ENCODE data around the gene ALCAM.

DNA sequence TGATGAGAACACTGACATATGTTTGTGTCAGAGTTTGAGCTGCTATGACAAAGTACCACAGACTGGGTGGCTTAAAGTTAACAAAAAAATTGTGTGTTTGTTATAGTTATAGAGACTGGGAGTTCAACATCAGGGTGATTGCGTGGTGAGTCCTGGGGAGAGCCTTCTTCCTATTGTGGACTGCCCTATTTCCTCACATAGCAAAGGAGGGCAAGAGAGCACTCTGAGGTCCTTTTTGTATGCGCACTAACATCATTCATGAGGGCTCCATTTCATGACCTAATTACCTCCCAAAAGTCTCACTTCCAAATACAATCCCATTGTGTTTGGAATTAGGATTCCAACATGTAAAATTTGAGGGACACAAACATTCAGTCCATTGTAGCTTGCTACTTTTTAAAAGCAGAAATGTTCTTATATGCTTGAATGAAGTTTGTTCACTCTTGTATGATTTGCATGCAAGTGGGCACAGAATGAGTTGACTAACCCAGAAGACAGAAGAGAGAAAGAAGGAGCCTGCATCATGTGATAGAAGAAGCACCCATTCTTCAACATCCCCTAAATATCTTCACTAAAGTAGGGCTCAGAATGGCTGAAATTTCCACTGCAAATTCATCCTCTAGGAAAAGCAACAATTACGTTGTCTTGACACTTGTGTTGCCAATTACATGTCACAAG, 18.9 kb upstream of the ALCAM start:
- TF ChIP-seq, protein P1, sequence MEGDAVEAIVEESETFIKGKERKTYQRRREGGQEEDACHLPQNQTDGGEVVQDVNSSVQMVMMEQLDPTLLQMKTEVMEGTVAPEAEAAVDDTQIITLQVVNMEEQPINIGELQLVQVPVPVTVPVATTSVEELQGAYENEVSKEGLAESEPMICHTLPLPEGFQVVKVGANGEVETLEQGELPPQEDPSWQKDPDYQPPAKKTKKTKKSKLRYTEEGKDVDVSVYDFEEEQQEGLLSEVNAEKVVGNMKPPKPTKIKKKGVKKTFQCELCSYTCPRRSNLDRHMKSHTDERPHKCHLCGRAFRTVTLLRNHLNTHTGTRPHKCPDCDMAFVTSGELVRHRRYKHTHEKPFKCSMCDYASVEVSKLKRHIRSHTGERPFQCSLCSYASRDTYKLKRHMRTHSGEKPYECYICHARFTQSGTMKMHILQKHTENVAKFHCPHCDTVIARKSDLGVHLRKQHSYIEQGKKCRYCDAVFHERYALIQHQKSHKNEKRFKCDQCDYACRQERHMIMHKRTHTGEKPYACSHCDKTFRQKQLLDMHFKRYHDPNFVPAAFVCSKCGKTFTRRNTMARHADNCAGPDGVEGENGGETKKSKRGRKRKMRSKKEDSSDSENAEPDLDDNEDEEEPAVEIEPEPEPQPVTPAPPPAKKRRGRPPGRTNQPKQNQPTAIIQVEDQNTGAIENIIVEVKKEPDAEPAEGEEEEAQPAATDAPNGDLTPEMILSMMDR (IDR thresholded peaks at IDR 0.05): no peak
- TF ChIP-seq ZFX (IDR thresholded peaks at IDR 0.05; ENCODE audit: borderline replicate concordance): no peak
